ENCODE results near the gene RADIL. TPM values are rescaled to one million over a fixed set of nuclear protein-coding genes. Genes with fewer than 3 reads are reported as not detected.
"Not testable (repeated sequence)": the region's sequence is repeated elsewhere in the genome, so short reads cannot be mapped to it uniquely, and the experiment has no call there.

RADIL gene
- polyA plus RNA-seq, 1 donor (not counting 4 experiments of a cell fraction or from before 2014, with no cell fraction given), result not detected

DNA sequence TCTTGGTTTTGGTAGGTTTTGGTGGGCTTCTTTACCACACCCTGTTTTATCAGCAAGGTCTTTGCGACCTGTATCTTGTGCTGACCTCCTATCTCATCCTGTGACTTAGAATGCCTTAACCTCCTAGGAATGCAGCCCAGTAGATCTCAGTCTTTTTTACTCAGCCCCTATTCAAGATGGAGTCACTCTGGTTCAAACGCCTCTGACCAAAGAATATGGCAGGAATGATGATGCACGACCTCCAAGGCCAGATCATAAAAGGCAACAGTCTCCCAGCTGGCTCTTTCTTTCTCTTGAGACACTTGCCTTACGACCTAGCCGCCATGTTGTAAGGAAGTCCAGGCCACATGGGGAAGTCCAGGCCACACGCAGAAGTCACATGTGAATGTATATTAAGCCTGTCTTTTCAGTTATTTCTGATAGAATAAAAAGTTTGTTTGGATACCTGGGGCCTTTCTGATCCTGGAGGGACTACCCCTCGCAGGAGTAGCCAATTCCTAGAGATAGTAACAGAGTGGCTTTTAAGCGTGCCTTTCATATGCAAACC is 10.5 kb upstream of the RADIL start:
- no peaks in the 10 kb centered on the region for H3K36me3 ChIP-seq (ENCODE audit: control insufficient read depth in 2 of 2, extremely low read depth in 1 of 2, insufficient read depth in 2 of 2, low read length in 2 of 2)
- H3K27ac ChIP-seq (ENCODE audit: control insufficient read depth, insufficient read depth, low read length), result no peak overlapping the region
- no peak for DNase-seq (ENCODE audit: low read depth, low spot score)
- H3K9me1 ChIP-seq (ENCODE audit: control insufficient read depth, extremely low read depth, insufficient read depth, low read length), result no peaks in the 10 kb centered on the region
- no peaks in the 10 kb centered on the region for H3K79me2 ChIP-seq (ENCODE audit: control insufficient read depth, insufficient read depth, low read length)
- H3K4me2 ChIP-seq (ENCODE audit: control insufficient read depth, extremely low read depth, insufficient read depth, low read depth, low read length), result no peak overlapping the region
- dilution Hi-C loops (cut with MboI; ENCODE audit: extremely low pct_ligation_motif_present, low sequenced_read_pairs), result no loop called here
- no peak for FAIRE-seq
- no peak overlapping the region for H3K9ac ChIP-seq (ENCODE audit: control insufficient read depth, extremely low read depth, insufficient read depth, low read length)
- H3K4me3 ChIP-seq (ENCODE audit: control insufficient read depth in 2 of 3, extremely low read depth in 1 of 3, insufficient read depth in 2 of 3, low read depth in 1 of 3, low read length in 3 of 3), result no peak overlapping the region
- TF ChIP-seq, protein P1, sequence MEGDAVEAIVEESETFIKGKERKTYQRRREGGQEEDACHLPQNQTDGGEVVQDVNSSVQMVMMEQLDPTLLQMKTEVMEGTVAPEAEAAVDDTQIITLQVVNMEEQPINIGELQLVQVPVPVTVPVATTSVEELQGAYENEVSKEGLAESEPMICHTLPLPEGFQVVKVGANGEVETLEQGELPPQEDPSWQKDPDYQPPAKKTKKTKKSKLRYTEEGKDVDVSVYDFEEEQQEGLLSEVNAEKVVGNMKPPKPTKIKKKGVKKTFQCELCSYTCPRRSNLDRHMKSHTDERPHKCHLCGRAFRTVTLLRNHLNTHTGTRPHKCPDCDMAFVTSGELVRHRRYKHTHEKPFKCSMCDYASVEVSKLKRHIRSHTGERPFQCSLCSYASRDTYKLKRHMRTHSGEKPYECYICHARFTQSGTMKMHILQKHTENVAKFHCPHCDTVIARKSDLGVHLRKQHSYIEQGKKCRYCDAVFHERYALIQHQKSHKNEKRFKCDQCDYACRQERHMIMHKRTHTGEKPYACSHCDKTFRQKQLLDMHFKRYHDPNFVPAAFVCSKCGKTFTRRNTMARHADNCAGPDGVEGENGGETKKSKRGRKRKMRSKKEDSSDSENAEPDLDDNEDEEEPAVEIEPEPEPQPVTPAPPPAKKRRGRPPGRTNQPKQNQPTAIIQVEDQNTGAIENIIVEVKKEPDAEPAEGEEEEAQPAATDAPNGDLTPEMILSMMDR (optimal IDR thresholded peaks at IDR 0.05 in 1 of 3, IDR thresholded peaks at IDR 0.05 in 1 of 3, conservative IDR thresholded peaks at IDR 0.05 in 1 of 3; ENCODE audit: extremely low read depth in 1 of 3, insufficient read depth in 2 of 3, low read length in 3 of 3), result no peak
- TF ChIP-seq EZH2 (IDR thresholded peaks at IDR 0.05; ENCODE audit: low read length), result no peak
- no peaks in the 10 kb centered on the region for H3K9me3 ChIP-seq (ENCODE audit: control insufficient read depth, low read depth, low read length)
- no peaks in the 10 kb centered on the region for H3K27me3 ChIP-seq (ENCODE audit: control insufficient read depth, extremely low read depth, insufficient read depth, low read length)
- no peaks in the 10 kb centered on the region for H3K4me1 ChIP-seq (ENCODE audit: control insufficient read depth, extremely low read depth, insufficient read depth, low read length)
- no peak overlapping the region for H2AFZ ChIP-seq (ENCODE audit: control insufficient read depth, low read length)
- H4K20me1 ChIP-seq (ENCODE audit: control insufficient read depth, extremely low read depth, insufficient read depth, low read length), result no peaks in the 10 kb centered on the region

DNA sequence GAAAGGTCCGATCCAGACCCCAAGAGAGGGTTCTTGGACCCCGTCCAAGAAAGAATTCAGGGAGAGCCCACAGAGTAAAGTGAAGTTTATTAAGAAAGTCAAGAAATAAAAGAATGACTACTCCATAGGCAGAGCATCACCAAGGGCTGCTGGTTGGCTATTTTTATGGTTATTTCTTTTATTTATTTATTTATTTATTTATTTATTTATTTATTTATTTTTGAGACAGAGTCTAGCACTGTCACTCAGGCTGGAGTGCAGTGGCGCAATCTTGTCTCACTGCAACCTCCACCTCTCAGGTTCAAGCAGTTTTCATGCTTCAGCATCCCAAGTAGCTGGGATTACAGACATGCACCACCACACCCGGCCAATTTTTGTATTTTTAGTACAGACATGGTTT is 9.7 kb upstream of the RADIL start:
- H4K20me1 ChIP-seq (ENCODE audit: control insufficient read depth, extremely low read depth, insufficient read depth, low read length); H3K9me3 ChIP-seq (ENCODE audit: control insufficient read depth, low read depth, low read length); H3K36me3 ChIP-seq (ENCODE audit: control insufficient read depth in 2 of 2, extremely low read depth in 1 of 2, insufficient read depth in 2 of 2, low read length in 2 of 2); H3K27me3 ChIP-seq (ENCODE audit: control insufficient read depth, extremely low read depth, insufficient read depth, low read length); FAIRE-seq; H2AFZ ChIP-seq (ENCODE audit: control insufficient read depth, low read length); H3K79me2 ChIP-seq (ENCODE audit: control insufficient read depth, insufficient read depth, low read length); H3K9ac ChIP-seq (ENCODE audit: control insufficient read depth, extremely low read depth, insufficient read depth, low read length); dilution Hi-C loops (cut with MboI; ENCODE audit: extremely low pct_ligation_motif_present, low sequenced_read_pairs); H3K4me1 ChIP-seq (ENCODE audit: control insufficient read depth, extremely low read depth, insufficient read depth, low read length); H3K9me1 ChIP-seq (ENCODE audit: control insufficient read depth, extremely low read depth, insufficient read depth, low read length); H3K27ac ChIP-seq (ENCODE audit: control insufficient read depth, insufficient read depth, low read length); H3K4me2 ChIP-seq (ENCODE audit: control insufficient read depth, extremely low read depth, insufficient read depth, low read depth, low read length); DNase-seq (ENCODE audit: low read depth, low spot score); H3K4me3 ChIP-seq (ENCODE audit: control insufficient read depth in 2 of 3, extremely low read depth in 1 of 3, insufficient read depth in 2 of 3, low read depth in 1 of 3, low read length in 3 of 3): not testable (repeated sequence)

DNA sequence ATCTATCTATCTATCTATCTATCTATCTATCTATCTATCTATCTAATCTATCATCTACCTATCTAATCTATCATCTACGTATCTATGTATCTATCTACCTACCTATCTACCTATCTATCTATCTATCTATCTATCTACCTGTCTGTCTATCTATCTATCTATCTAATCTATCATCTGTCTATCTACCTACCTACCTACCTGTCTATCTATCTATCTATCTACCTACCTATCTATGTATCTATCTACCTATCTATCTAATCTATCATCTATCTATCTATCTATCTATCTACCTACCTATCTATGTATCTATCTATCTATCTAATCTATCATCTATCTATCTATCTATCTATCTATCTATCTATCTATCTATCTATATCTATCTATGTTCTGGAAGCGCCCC is 8.0 kb upstream of the RADIL start:
- dilution Hi-C loops (cut with MboI; ENCODE audit: extremely low pct_ligation_motif_present, low sequenced_read_pairs); H3K79me2 ChIP-seq (ENCODE audit: control insufficient read depth, insufficient read depth, low read length); H3K36me3 ChIP-seq (ENCODE audit: control insufficient read depth in 2 of 2, extremely low read depth in 1 of 2, insufficient read depth in 2 of 2, low read length in 2 of 2); H2AFZ ChIP-seq (ENCODE audit: control insufficient read depth, low read length); H3K27ac ChIP-seq (ENCODE audit: control insufficient read depth, insufficient read depth, low read length); H3K9me3 ChIP-seq (ENCODE audit: control insufficient read depth, low read depth, low read length); H3K9ac ChIP-seq (ENCODE audit: control insufficient read depth, extremely low read depth, insufficient read depth, low read length); DNase-seq (ENCODE audit: low read depth, low spot score); H3K4me2 ChIP-seq (ENCODE audit: control insufficient read depth, extremely low read depth, insufficient read depth, low read depth, low read length); H3K9me1 ChIP-seq (ENCODE audit: control insufficient read depth, extremely low read depth, insufficient read depth, low read length); H3K4me3 ChIP-seq (ENCODE audit: control insufficient read depth in 2 of 3, extremely low read depth in 1 of 3, insufficient read depth in 2 of 3, low read depth in 1 of 3, low read length in 3 of 3); H3K27me3 ChIP-seq (ENCODE audit: control insufficient read depth, extremely low read depth, insufficient read depth, low read length); H4K20me1 ChIP-seq (ENCODE audit: control insufficient read depth, extremely low read depth, insufficient read depth, low read length); H3K4me1 ChIP-seq (ENCODE audit: control insufficient read depth, extremely low read depth, insufficient read depth, low read length); FAIRE-seq: not testable (repeated sequence)

Measured in keratinocyte (primary cell).